Large intestine (tissue), 3 donors: ENCODE data around the gene GSX1. TPM values are rescaled to one million over a fixed set of nuclear protein-coding genes. Genes with fewer than 3 reads are reported as not detected.

Experiments
- DNase-seq, 2 donors: peaks; one replicate each; pipeline versions ENCODE4 v3.0.0 to v3.0.0-alpha.2; 2013
- H3K27ac ChIP-seq: one replicate; pipeline ENCODE4 v1.5.1; 2013; ENCODE audit warnings: low read length
- H3K27me3 ChIP-seq: 2 replicates; pipeline ENCODE4 v1.6.1; 2013; ENCODE audit warnings: low read length; ENCODE audit not compliant: control insufficient read depth, insufficient read depth
- H3K36me3 ChIP-seq: 2 replicates; pipeline ENCODE4 v1.6.1; 2013; ENCODE audit warnings: low read length; ENCODE audit not compliant: control insufficient read depth, insufficient read depth
- H3K4me1 ChIP-seq: one replicate; pipeline ENCODE4 v1.6.1; 2013; ENCODE audit warnings: low read length; ENCODE audit not compliant: control insufficient read depth, insufficient read depth
- H3K4me3 ChIP-seq: one replicate; pipeline ENCODE4 v1.5.1; 2013; ENCODE audit warnings: low read length
- H3K9me3 ChIP-seq: one replicate; pipeline ENCODE4 v1.6.1; 2013; ENCODE audit warnings: mild to moderate bottlenecking, low read depth, low read length, moderate library complexity; ENCODE audit not compliant: control insufficient read depth
- WGBS: methylation state at CpG from one replicate; pipeline ENCODE4 v1.1.5; 2013; ENCODE audit warnings: low lambda C conversion rate; ENCODE audit not compliant: insufficient coverage; 5-methylcytosine and 5-hydroxymethylcytosine counted together
- polyA plus RNA-seq: library from polyadenylated mRNA; unstranded; fragments of 120-200 nt; gene quantifications from one replicate; pipeline ENCODE4 v1.2.1, GENCODE V29; 2013

The GSX1 gene
- polyA plus RNA-seq, 1 donor: not detected

- H3K27me3 ChIP-seq: peaks cover 61% of the 10 kb centered on the region
- no peak for DNase-seq
- H3K27ac ChIP-seq: no peak overlapping the region
- H3K36me3 ChIP-seq: no peaks in the 10 kb centered on the region
- H3K4me3 ChIP-seq: no peak overlapping the region
- no peaks in the 10 kb centered on the region for H3K9me3 ChIP-seq
- no CpG with 5 or more reads among the region's 13 CpGs for WGBS
- no peaks in the 10 kb centered on the region for H3K4me1 ChIP-seq
These were observed 16.3 kb upstream of the GSX1 start for GRCh38 chr13:27775943-27776342.

GRCh38 chr13:27782151-27782550 is 10.1 kb upstream of the GSX1 start:
- Histone ChIP-seq H3K27me3 (peaks cover 64% of the 10 kb centered on the region), H3K9me3 (no peaks in the 10 kb centered on the region), H3K4me1 (peaks cover 6% of the 10 kb centered on the region), H3K4me3 (no peak overlapping the region), H3K36me3 (no peaks in the 10 kb centered on the region), H3K27ac (no peak overlapping the region)
- peak; percentile 43 to 75 for DNase-seq
- WGBS: no CpG with 5 or more reads among the region's 5 CpGs

GRCh38 chr13:27783111-27783510 is 9.2 kb upstream of the GSX1 start:
- Histone ChIP-seq H3K4me3 (no peak overlapping the region), H3K27ac (no peak overlapping the region), H3K9me3 (no peaks in the 10 kb centered on the region), H3K4me1 (peaks cover 6% of the 10 kb centered on the region), H3K27me3 (peaks cover 65% of the 10 kb centered on the region), H3K36me3 (no peaks in the 10 kb centered on the region)
- 80% methylated on average over 1 of the region's 4 CpGs for WGBS
- DNase-seq: no peak

GRCh38 chr13:27788271-27788670 is 4.0 kb upstream of the GSX1 start:
- no peak for DNase-seq
- Histone ChIP-seq H3K27ac (no peak overlapping the region), H3K4me1 (peaks cover 8% of the 10 kb centered on the region), H3K4me3 (no peak overlapping the region), H3K27me3 (peaks cover 82% of the 10 kb centered on the region), H3K36me3 (no peaks in the 10 kb centered on the region), H3K9me3 (peaks cover 7% of the 10 kb centered on the region)
- WGBS: no CpG with 5 or more reads among the region's 1 CpG

DNA sequence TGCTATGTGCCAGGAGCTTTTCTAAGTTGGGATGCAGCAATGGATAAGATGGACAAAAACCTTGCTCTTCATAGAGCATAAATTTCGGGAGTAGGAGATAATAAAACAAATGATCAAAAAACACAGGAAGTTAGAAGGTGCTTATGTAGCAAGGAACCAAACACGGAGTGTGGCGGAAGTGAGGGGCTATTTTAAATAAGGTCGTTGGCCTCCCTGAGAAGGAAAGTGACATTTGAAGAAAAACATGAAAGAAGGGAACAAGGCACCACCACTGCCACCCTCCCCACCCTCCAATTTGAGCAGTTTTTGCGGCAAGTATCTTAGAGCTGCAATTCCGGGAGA is 3.2 kb upstream of the GSX1 start:
- peaks cover 86% of the 10 kb centered on the region for H3K27me3 ChIP-seq
- no CpG with 5 or more reads among the region's 6 CpGs for WGBS

GRCh38 chr13:27789495-27790303 is 2.6 kb upstream of the GSX1 start:
- Histone ChIP-seq H3K4me3 (peak overlapping the region; percentile 6), H3K27me3 (peaks cover 86% of the 10 kb centered on the region), H3K27ac (no peak overlapping the region), H3K4me1 (peaks cover 8% of the 10 kb centered on the region), H3K36me3 (no peaks in the 10 kb centered on the region), H3K9me3 (peaks cover 8% of the 10 kb centered on the region)
- no CpG with 5 or more reads among the region's 55 CpGs for WGBS
- peak in 1 of 2 donors; percentile 70 for DNase-seq

More for the DNA sequence above, 3.2 kb upstream of the GSX1 start:
- Histone ChIP-seq H3K36me3 (no peaks in the 10 kb centered on the region), H3K4me3 (no peak overlapping the region), H3K27ac (no peak overlapping the region), H3K9me3 (peaks cover 7% of the 10 kb centered on the region), H3K4me1 (peaks cover 8% of the 10 kb centered on the region)
- DNase-seq: no peak

DNA sequence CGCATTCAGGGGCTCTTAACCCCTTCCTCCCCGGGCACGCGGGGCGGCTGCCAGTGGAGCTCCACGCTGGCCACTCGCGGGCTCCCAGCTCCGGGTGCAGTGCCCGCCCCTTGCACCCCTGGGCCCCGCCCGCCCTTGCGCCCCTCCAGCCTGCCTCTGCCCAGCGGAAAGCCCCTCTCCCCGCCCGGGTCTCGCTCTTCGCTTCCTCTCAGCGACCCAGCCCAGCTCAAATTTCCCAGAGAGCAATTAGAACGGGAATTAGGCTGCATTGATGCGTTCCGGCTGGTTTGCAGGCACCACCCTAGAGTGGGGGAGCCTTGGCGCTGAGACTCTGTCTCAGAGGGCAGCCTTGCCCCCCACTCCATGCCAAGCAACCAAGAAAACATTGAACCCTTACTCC is 1.8 kb upstream of the GSX1 start:
- Histone ChIP-seq H3K9me3 (peaks cover 10% of the 10 kb centered on the region), H3K4me3 (no peak overlapping the region), H3K27me3 (peaks cover 91% of the 10 kb centered on the region), H3K36me3 (no peaks in the 10 kb centered on the region), H3K27ac (no peak overlapping the region), H3K4me1 (peaks cover 8% of the 10 kb centered on the region)
- no CpG with 5 or more reads among the region's 23 CpGs for WGBS
- no peak for DNase-seq

DNA sequence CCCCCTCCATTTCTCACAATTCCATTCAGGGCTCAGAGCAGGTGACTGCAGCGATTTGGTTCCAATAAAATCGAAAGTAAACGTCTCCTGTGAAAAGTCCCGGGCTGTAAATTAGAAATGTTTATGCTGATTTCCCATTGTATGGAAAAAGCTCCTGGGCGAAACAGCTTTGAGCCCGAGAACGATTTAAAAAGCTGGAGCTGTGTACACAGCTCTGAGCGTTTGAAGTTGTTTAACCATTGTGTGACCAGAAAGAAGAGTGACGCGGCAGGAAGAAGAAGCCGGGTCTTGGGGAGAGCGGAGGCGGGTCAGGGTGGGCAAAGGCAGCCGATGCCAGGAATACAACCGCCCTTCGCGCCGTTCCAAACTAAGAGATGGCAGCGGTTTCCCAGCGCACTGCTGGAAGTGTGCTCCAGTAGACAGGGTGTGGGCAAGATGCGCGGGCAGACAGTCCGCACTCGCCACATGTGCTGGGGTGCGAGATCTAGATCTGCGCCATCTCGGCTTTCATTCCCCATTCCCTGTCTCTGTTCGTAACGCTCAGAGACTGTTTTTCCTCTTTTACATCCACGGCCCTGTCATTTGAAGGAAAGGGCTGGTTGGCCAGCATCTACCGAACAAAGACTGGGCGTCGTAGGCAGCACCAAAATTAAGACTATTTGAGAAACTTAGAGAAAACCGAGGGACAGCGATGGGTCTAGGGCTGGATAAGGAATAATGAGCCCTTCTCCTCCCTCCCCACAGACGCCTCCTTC is 960 bp upstream of the GSX1 start:
- Histone ChIP-seq H3K4me1 (peaks cover 8% of the 10 kb centered on the region), H3K27me3 (peaks cover 95% of the 10 kb centered on the region), H3K4me3 (no peak overlapping the region), H3K27ac (no peak overlapping the region), H3K36me3 (no peaks in the 10 kb centered on the region), H3K9me3 (peaks cover 10% of the 10 kb centered on the region)
- DNase-seq: no peak
- no CpG with 5 or more reads among the region's 36 CpGs for WGBS

DNA sequence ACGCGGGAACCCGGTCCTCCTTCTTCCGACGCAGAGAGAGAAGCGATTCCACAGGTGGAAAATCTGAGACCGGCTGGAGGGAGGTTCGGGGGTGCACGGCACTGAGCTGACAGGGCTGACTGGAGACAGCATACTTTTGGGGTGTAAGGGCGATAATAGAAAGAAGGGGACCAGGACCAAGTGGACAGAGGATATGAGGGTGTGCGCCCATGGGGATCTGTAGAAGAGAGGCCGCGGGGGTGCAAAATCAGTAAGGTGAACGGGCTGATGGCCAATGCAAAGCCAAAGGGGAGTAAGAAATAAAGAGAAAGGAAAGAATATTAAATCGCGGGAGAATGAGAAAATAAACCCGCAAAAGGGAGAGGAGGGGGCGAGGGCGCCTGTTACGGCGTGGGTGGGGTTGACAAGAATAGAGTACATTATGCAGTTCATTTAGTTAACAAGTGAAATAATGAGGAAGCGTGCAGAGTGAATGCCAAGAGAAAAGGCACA is 336 bp upstream of the GSX1 start:
- Histone ChIP-seq H3K27ac (no peak overlapping the region), H3K4me3 (no peak overlapping the region), H3K27me3 (peaks cover 97% of the 10 kb centered on the region), H3K4me1 (peaks cover 8% of the 10 kb centered on the region), H3K9me3 (peaks cover 10% of the 10 kb centered on the region), H3K36me3 (no peaks in the 10 kb centered on the region)
- DNase-seq: no peak
- 6% methylated on average over 7 of the region's 22 CpGs for WGBS

- DNase-seq: no peak
- WGBS: no CpG with 5 or more reads among the region's 63 CpGs
These were observed 1.5 kb downstream of the GSX1 start for GRCh38 chr13:27793507-27794367.

More at GRCh38 chr13:27793507-27794367, 1.5 kb downstream of the GSX1 start:
- H3K27me3 ChIP-seq: peaks cover 100% of the 10 kb centered on the region
- no peak overlapping the region for H3K27ac ChIP-seq
- H3K4me3 ChIP-seq: no peak overlapping the region
- no peaks in the 10 kb centered on the region for H3K36me3 ChIP-seq
- peaks cover 10% of the 10 kb centered on the region for H3K9me3 ChIP-seq
- H3K4me1 ChIP-seq: peaks cover 8% of the 10 kb centered on the region
